ENCODE measurements around the gene MYCBP2.

Gene MYCBP2

GRCh38 chr13:77190349-77190958, 136.4 kb downstream of the MYCBP2 start:
- DNase-seq = no peak

- DNase-seq = no peak
These were observed 141.2 kb downstream of the MYCBP2 start for GRCh38 chr13:77185721-77186120.

- DNase-seq = no peak
These were observed 142.4 kb downstream of the MYCBP2 start for GRCh38 chr13:77184455-77184854.

- DNase-seq = no peak
These were observed 146.9 kb downstream of the MYCBP2 start for GRCh38 chr13:77180011-77180410.

- DNase-seq = no peak
These were observed 149.2 kb downstream of the MYCBP2 start for GRCh38 chr13:77177646-77178045.

GRCh38 chr13:77176350-77176749, 150.5 kb downstream of the MYCBP2 start:
- DNase-seq = no peak

- DNase-seq = no peak
These were observed 154.2 kb downstream of the MYCBP2 start for GRCh38 chr13:77172650-77173049.

GRCh38 chr13:77171451-77171850, 155.4 kb downstream of the MYCBP2 start:
- no peak for DNase-seq

GRCh38 chr13:77168237-77168636, 158.7 kb downstream of the MYCBP2 start:
- no peak for DNase-seq

GRCh38 chr13:77150651-77151050, 176.2 kb downstream of the MYCBP2 start:
- no peak for DNase-seq

GRCh38 chr13:77143431-77143830, 183.5 kb downstream of the MYCBP2 start:
- DNase-seq = no peak

- DNase-seq = no peak
These were observed 187.6 kb downstream of the MYCBP2 start for GRCh38 chr13:77139306-77139705.

GRCh38 chr13:77138813-77139212, 188.1 kb downstream of the MYCBP2 start:
- no peak for DNase-seq

GRCh38 chr13:77136902-77137420, 189.9 kb downstream of the MYCBP2 start:
- no peak for DNase-seq

GRCh38 chr13:77124423-77124822, 202.5 kb downstream of the MYCBP2 start:
- no peak for DNase-seq

- DNase-seq = no peak
These were observed 208.8 kb downstream of the MYCBP2 start for GRCh38 chr13:77118134-77118533.

GRCh38 chr13:77114271-77114670, 212.6 kb downstream of the MYCBP2 start:
- DNase-seq = no peak

- DNase-seq = no peak
These were observed 213.4 kb downstream of the MYCBP2 start for GRCh38 chr13:77113496-77113895.

- no peak for DNase-seq
These were observed 221.8 kb downstream of the MYCBP2 start for GRCh38 chr13:77105051-77105450.

GRCh38 chr13:77099415-77099814, 227.5 kb downstream of the MYCBP2 start:
- DNase-seq = no peak

- no peak for DNase-seq
These were observed 231.6 kb downstream of the MYCBP2 start for GRCh38 chr13:77095288-77095687.

GRCh38 chr13:77094773-77095172, 232.1 kb downstream of the MYCBP2 start:
- DNase-seq = no peak

GRCh38 chr13:77093735-77094134, 233.2 kb downstream of the MYCBP2 start:
- DNase-seq = no peak

- DNase-seq = no peak
These were observed 242.1 kb downstream of the MYCBP2 start for GRCh38 chr13:77084755-77085154.

GRCh38 chr13:77079902-77080413, 246.9 kb downstream of the MYCBP2 start:
- DNase-seq = no peak
